Skeletal muscle tissue (tissue), 4 donors: ENCODE data around the gene FAM193A. TPM values are rescaled to one million over a fixed set of nuclear protein-coding genes. Genes with fewer than 3 reads are reported as not detected.
A peak's percentile ranks its signal among the peaks of the same experiment; 100 is the strongest.

Experiments
- H3K27ac ChIP-seq: one replicate; pipeline ENCODE4 v1.7.0; 2013; ENCODE audit warnings: mild to moderate bottlenecking, low read depth, low read length, inconsistent platforms
- H3K27me3 ChIP-seq, 3 donors: one replicate each; pipeline ENCODE4 v1.7.0; 2013; ENCODE audit warnings: low read length in 3 of 3; ENCODE audit not compliant: control insufficient read depth in 3 of 3, insufficient read depth in 3 of 3
- H3K36me3 ChIP-seq, 3 donors: one replicate each; pipeline ENCODE4 v1.7.0; 2013; ENCODE audit warnings: low read length in 3 of 3; ENCODE audit not compliant: control insufficient read depth in 3 of 3, insufficient read depth in 3 of 3
- H3K4me1 ChIP-seq, 3 donors: one replicate each; pipeline ENCODE4 v1.7.0; 2013; ENCODE audit warnings: low read length in 3 of 3, mild to moderate bottlenecking in 3 of 3; ENCODE audit not compliant: control insufficient read depth in 3 of 3, insufficient read depth in 3 of 3
- H3K4me3 ChIP-seq, 3 donors: one replicate each; pipeline ENCODE4 v1.7.0; 2013; ENCODE audit warnings: low read length in 3 of 3
- H3K9ac ChIP-seq, 3 donors: one replicate each; pipeline ENCODE4 v1.7.0; 2013; ENCODE audit warnings: low read length in 3 of 3, mild to moderate bottlenecking in 3 of 3, moderate library complexity in 2 of 3, low read depth in 1 of 3
- H3K9me3 ChIP-seq, 3 donors: one replicate each; pipeline ENCODE4 v1.7.0; 2013; ENCODE audit warnings: low read length in 3 of 3; ENCODE audit not compliant: control insufficient read depth in 3 of 3
- total RNA-seq: library from RNA; depleted of rRNA; stranded (reverse); fragments of >200 nt; gene quantifications from one replicate; pipeline ENCODE4 v1.2.3, GENCODE V29; 2014
- donor health status: Osteomylitis.

Gene FAM193A
- total RNA-seq, 1 donor from 2014 or later = 10.4 TPM

GRCh38 chr4:2570551-2571222, 34.2 kb downstream of the FAM193A start:
- no peaks in the 10 kb centered on the region for H3K27me3 ChIP-seq
- H3K9ac ChIP-seq = no peak overlapping the region
- peaks cover 11 to 18% (median 15%) of the 10 kb centered on the region in 3 donors for H3K4me1 ChIP-seq
- peak overlapping the region; percentile 53 for H3K27ac ChIP-seq
- peak overlapping the region in 1 of 3 donors; percentile 13 for H3K4me3 ChIP-seq
- H3K36me3 ChIP-seq = peaks cover 0 to 3% (median 1%) of the 10 kb centered on the region in 3 donors
- no peaks in the 10 kb centered on the region for H3K9me3 ChIP-seq

- Histone ChIP-seq H3K4me1 (peaks cover 11 to 19% (median 15%) of the 10 kb centered on the region in 3 donors), H3K4me3 (no peak overlapping the region), H3K9me3 (no peaks in the 10 kb centered on the region), H3K9ac (no peak overlapping the region), H3K36me3 (peaks cover 0 to 3% (median 0%) of the 10 kb centered on the region in 3 donors), H3K27ac (no peak overlapping the region), H3K27me3 (no peaks in the 10 kb centered on the region)
Measured at GRCh38 chr4:2572076-2572475, 35.6 kb downstream of the FAM193A start.

GRCh38 chr4:2572866-2573265, 36.4 kb downstream of the FAM193A start:
- Histone ChIP-seq H3K9me3 (no peaks in the 10 kb centered on the region), H3K4me1 (peaks cover 11 to 19% (median 15%) of the 10 kb centered on the region in 3 donors), H3K27me3 (no peaks in the 10 kb centered on the region), H3K9ac (no peak overlapping the region), H3K27ac (no peak overlapping the region), H3K36me3 (no peaks in the 10 kb centered on the region), H3K4me3 (no peak overlapping the region)

GRCh38 chr4:2574009-2574408, 37.6 kb downstream of the FAM193A start:
- Histone ChIP-seq H3K4me3 (no peak overlapping the region), H3K4me1 (peaks cover 11 to 19% (median 15%) of the 10 kb centered on the region in 3 donors), H3K27me3 (no peaks in the 10 kb centered on the region), H3K36me3 (no peaks in the 10 kb centered on the region), H3K9me3 (no peaks in the 10 kb centered on the region), H3K27ac (no peak overlapping the region), H3K9ac (no peak overlapping the region)

- peaks cover 11 to 19% (median 15%) of the 10 kb centered on the region in 3 donors for H3K4me1 ChIP-seq
- no peaks in the 10 kb centered on the region for H3K36me3 ChIP-seq
- no peak overlapping the region for H3K4me3 ChIP-seq
- no peaks in the 10 kb centered on the region for H3K9me3 ChIP-seq
- no peak overlapping the region for H3K9ac ChIP-seq
- H3K27ac ChIP-seq = no peak overlapping the region
- H3K27me3 ChIP-seq = no peaks in the 10 kb centered on the region
Measured at GRCh38 chr4:2574863-2575262, 38.4 kb downstream of the FAM193A start.

GRCh38 chr4:2576290-2576689, 39.8 kb downstream of the FAM193A start:
- Histone ChIP-seq H3K27ac (no peak overlapping the region), H3K4me3 (no peak overlapping the region), H3K9me3 (no peaks in the 10 kb centered on the region), H3K27me3 (no peaks in the 10 kb centered on the region), H3K4me1 (peaks cover 6 to 8% (median 6%) of the 10 kb centered on the region in 3 donors), H3K9ac (no peak overlapping the region), H3K36me3 (no peaks in the 10 kb centered on the region)

GRCh38 chr4:2578106-2578505, 41.7 kb downstream of the FAM193A start:
- Histone ChIP-seq H3K4me1 (peaks cover 10 to 11% (median 10%) of the 10 kb centered on the region in 3 donors), H3K4me3 (no peak overlapping the region), H3K9ac (no peak overlapping the region), H3K36me3 (no peaks in the 10 kb centered on the region), H3K27me3 (no peaks in the 10 kb centered on the region), H3K27ac (no peak overlapping the region), H3K9me3 (no peaks in the 10 kb centered on the region)

- peaks cover 13 to 16% (median 15%) of the 10 kb centered on the region in 3 donors for H3K4me1 ChIP-seq
- H3K36me3 ChIP-seq = no peaks in the 10 kb centered on the region
Measured at GRCh38 chr4:2579910-2580309, 43.5 kb downstream of the FAM193A start.

GRCh38 chr4:2583092-2583491, 46.6 kb downstream of the FAM193A start:
- Histone ChIP-seq H3K27me3 (no peaks in the 10 kb centered on the region), H3K9ac (peak overlapping the region in 1 of 3 donors; percentile 35), H3K36me3 (no peaks in the 10 kb centered on the region), H3K9me3 (no peaks in the 10 kb centered on the region), H3K4me1 (peaks cover 29 to 31% (median 30%) of the 10 kb centered on the region in 3 donors), H3K4me3 (no peak overlapping the region), H3K27ac (no peak overlapping the region)

More at GRCh38 chr4:2579910-2580309, 43.5 kb downstream of the FAM193A start:
- H3K27me3 ChIP-seq = no peaks in the 10 kb centered on the region
- no peak overlapping the region for H3K27ac ChIP-seq
- H3K4me3 ChIP-seq = no peak overlapping the region
- no peak overlapping the region for H3K9ac ChIP-seq
- H3K9me3 ChIP-seq = no peaks in the 10 kb centered on the region

- no peaks in the 10 kb centered on the region for H3K27me3 ChIP-seq
- H3K4me3 ChIP-seq = no peak overlapping the region
- no peaks in the 10 kb centered on the region for H3K36me3 ChIP-seq
- H3K9ac ChIP-seq = peak overlapping the region in 1 of 3 donors; percentile 35
- H3K4me1 ChIP-seq = peaks cover 33 to 34% (median 34%) of the 10 kb centered on the region in 3 donors
- peak overlapping the region; percentile 5 for H3K27ac ChIP-seq
- H3K9me3 ChIP-seq = no peaks in the 10 kb centered on the region
Measured at GRCh38 chr4:2583517-2583916, 47.1 kb downstream of the FAM193A start.
